ENCODE results near the gene PAGE3. TPM values are rescaled to one million over a fixed set of nuclear protein-coding genes. Genes with fewer than 3 reads are reported as not detected.

PAGE3 gene
- total and polyA plus RNA-seq, 2 of the 4 experiments (the other 2 are of a cell fraction), result not detected

DNA sequence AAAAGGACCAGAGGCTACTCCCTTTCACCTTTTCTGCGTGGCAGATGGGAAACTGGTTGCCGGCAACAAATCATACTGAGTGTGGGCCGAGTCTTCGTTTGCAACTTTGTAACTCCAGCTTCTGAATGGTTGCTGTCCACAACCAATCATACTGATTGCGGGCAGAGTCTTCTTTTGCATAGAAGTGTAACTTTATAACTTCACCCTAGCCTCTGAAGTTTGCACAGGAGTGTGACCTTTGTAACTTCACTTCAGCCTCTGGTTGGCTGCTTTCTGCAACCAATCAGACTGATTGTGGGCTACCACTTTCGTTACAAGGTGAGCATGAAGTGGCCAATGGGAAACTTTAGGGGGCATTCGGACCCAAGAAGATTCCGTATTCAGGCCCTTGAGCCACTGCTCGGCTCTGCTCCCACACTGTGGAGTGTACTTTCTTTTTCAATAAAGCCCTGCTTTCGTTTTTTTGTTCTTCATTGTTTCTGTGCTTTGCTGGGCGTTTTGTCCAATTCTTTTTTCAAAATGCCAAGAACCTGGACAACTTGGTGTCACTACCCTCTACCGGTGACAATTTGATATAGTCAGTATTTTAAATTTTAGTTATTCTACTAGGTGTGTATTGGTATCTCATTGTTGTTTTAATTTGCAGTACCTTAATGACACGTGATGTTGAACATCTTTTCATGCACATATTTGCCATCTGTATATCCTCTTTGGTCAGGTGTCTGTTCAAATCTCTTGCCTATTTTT, 53.6 kb downstream of the PAGE3 start:
- DNase-seq (no peak), ATAC-seq (ENCODE audit: low read depth) (no peak)
- H3K18ac ChIP-seq (ENCODE audit: low read depth, low read length), result no peak overlapping the region
- ChIA-PET CTCF (no interaction called here), POLR2A (ENCODE audit: unreplicated experiment) (no interaction called here)
- no peak overlapping the region for H3K56ac ChIP-seq (ENCODE audit: extremely low read depth, insufficient read depth, low read length)
- 51% methylated on average over 4 of the region's 13 CpGs; no CpG with 5 or more reads in 1 of the 2 experiments for WGBS, 2 experiments (ENCODE audit: extremely low coverage in 2 of 2, insufficient read length in 1 of 2)
- dilution Hi-C loops (cut with HindIII; ENCODE audit: low sequenced_read_pairs, unreplicated experiment), result no loop called here
- no peaks in the 10 kb centered on the region for H3K79me1 ChIP-seq (ENCODE audit: low read depth in 1 of 2, low read length in 2 of 2)
- H2BK120ac ChIP-seq (ENCODE audit: low read depth, low read length), result no peak overlapping the region
- H4K8ac ChIP-seq (ENCODE audit: low read depth in 2 of 2, low read length in 2 of 2), result no peak overlapping the region
- no peaks in the 10 kb centered on the region; the same call in 1 of the 2 replicates for H3K27me3 ChIP-seq (ENCODE audit: control insufficient read depth, insufficient read depth, low read length)
- intact Hi-C loops (cut with micrococcal nuclease), result no loop called here
- no peaks in the 10 kb centered on the region for H3K9me1 ChIP-seq (ENCODE audit: insufficient read depth, low read length)
- H3K4me1 ChIP-seq (ENCODE audit: control insufficient read depth, insufficient read depth, low read length), result no peaks in the 10 kb centered on the region
- no peak for TF ChIP-seq RAD21 (IDR thresholded peaks at IDR 0.05; ENCODE audit: low read length)
- TF ChIP-seq CHD1 (IDR thresholded peaks at IDR 0.05; ENCODE audit: low read depth, low read length), result no peak
- no peak for TF ChIP-seq BHLHE40 (IDR thresholded peaks at IDR 0.05; ENCODE audit: low read depth, low read length)
- no peak for TF ChIP-seq NFE2L2 (IDR thresholded peaks at IDR 0.05; ENCODE audit: low read depth, low read length)
- no peak for TF ChIP-seq CEBPB (IDR thresholded peaks at IDR 0.05; ENCODE audit: low read depth, low read length)
- no peak for TF ChIP-seq POLR2A (IDR thresholded peaks at IDR 0.05; ENCODE audit: low read depth, low read length)
- no peak overlapping the region for H2AK9ac ChIP-seq (replicated peaks; ENCODE audit: low read depth, low read length, poor library complexity)
- no peak overlapping the region for H2AK5ac ChIP-seq (ENCODE audit: low read depth, low read length)
- H3K9ac ChIP-seq (ENCODE audit: low read depth, low read length), result no peak overlapping the region
- H2BK5ac ChIP-seq (ENCODE audit: low read depth, low read length, poor library complexity, severe bottlenecking), result no peak overlapping the region
- no peak overlapping the region for H3K27ac ChIP-seq (ENCODE audit: insufficient read depth, low read length)
- H2BK20ac ChIP-seq (ENCODE audit: low read depth, low read length), result no peak overlapping the region
- no peak overlapping the region for H4K5ac ChIP-seq (ENCODE audit: low read depth, low read length)
- no peak overlapping the region for H2AFZ ChIP-seq (replicated peaks; ENCODE audit: low read length, poor library complexity)
- no peaks in the 10 kb centered on the region for H3K9me3 ChIP-seq (ENCODE audit: control insufficient read depth, insufficient read depth, low read length)
- in situ Hi-C loops (cut with MboI; ENCODE audit: low sequenced_read_pairs), result no loop called here
- H4K20me1 ChIP-seq (ENCODE audit: insufficient read depth, low read length), result no peaks in the 10 kb centered on the region
- no peak overlapping the region for H3K4me3 ChIP-seq (ENCODE audit: insufficient read depth, low read depth, low read length)
- H3K4me2 ChIP-seq (ENCODE audit: low read depth, low read length), result no peak overlapping the region
- no peak overlapping the region for H3K23ac ChIP-seq (ENCODE audit: low read depth, low read length)
- H4K91ac ChIP-seq (ENCODE audit: insufficient read depth, low read depth, low read length), result no peak overlapping the region
- no peak overlapping the region for H3K14ac ChIP-seq (replicated peaks; ENCODE audit: low read depth, low read length)
- no peak overlapping the region for H2BK15ac ChIP-seq (ENCODE audit: low read depth, low read length)
- no peaks in the 10 kb centered on the region for H3K36me3 ChIP-seq (ENCODE audit: control insufficient read depth, insufficient read depth, low read length)
- H3K4ac ChIP-seq (ENCODE audit: low read depth, low read length), result no peak overlapping the region
- BruUV-seq (replicated peaks), result no TSS peak

Other genes with a start within 250 kb of the PAGE3 start
- not detected in 2 replicates for gene ALAS2, start 233.9 kb downstream of the PAGE3 start, total RNA-seq (2012; rRNA removed)
- not detected in 2 replicates for gene ALAS2, start 233.9 kb downstream of the PAGE3 start, polyA plus RNA-seq (2012; rRNA removed)
- gene PAGE2B, start 189.9 kb downstream of the PAGE3 start, total RNA-seq (2012; rRNA removed), result not detected in 2 replicates
- not detected in 2 replicates for gene PAGE2B, start 189.9 kb downstream of the PAGE3 start, polyA plus RNA-seq (2012; rRNA removed)
- gene PAGE2, start 175.9 kb downstream of the PAGE3 start, total RNA-seq (2012; rRNA removed), result not detected in 2 replicates
- not detected in 2 replicates for gene PAGE2, start 175.9 kb downstream of the PAGE3 start, polyA plus RNA-seq (2012; rRNA removed)
- gene PAGE5, start 44.6 kb downstream of the PAGE3 start, total RNA-seq (2012; rRNA removed), result not detected in 2 replicates
- gene PAGE5, start 44.6 kb downstream of the PAGE3 start, polyA plus RNA-seq (2012; rRNA removed), result not detected in 2 replicates
- 22.4 and 26.7 TPM in 2 replicates for gene MAGEH1, start 187.2 kb upstream of the PAGE3 start, total RNA-seq (2012; rRNA removed)
- gene MAGEH1, start 187.2 kb upstream of the PAGE3 start, polyA plus RNA-seq (2012; rRNA removed), result 29.2 and 31.8 TPM in 2 replicates
- 1.1 and 2.0 TPM in 2 replicates for gene USP51, start 224.9 kb upstream of the PAGE3 start, total RNA-seq (2012; rRNA removed)
- gene USP51, start 224.9 kb upstream of the PAGE3 start, polyA plus RNA-seq (2012; rRNA removed), result 0.26 and 0.30 TPM in 2 replicates